Stomach (tissue), 9 donors: Measurements from ENCODE around the gene STK24. TPM values are rescaled to one million over a fixed set of nuclear protein-coding genes. Genes with fewer than 3 reads are reported as not detected.

Source experiments
- DNase-seq, 2 donors: peaks; one replicate each; pipeline versions ENCODE4 v3.0.0 to v3.0.0-alpha.2; 2013 to 2019
- H3K27ac ChIP-seq, 5 donors: fragments of 200-600 bp in 4 of 5; sonication (generic) in 4 of 5; one replicate each; pipeline ENCODE4 v1.5.1; 2013 to 2019; ENCODE audit warnings: mild to moderate bottlenecking in 1 of 5, moderate library complexity in 1 of 5
- H3K27me3 ChIP-seq, 3 donors: fragments of 200-600 bp; sonication (generic); one replicate each; pipeline ENCODE4 v1.5.1; 2017 to 2019; ENCODE audit warnings: mixed run types in 1 of 3
- H3K36me3 ChIP-seq, 4 donors: fragments of 200-600 bp; sonication (generic); 1 replicate in 3 of 4; 2 replicates in 1 of 4; pipeline ENCODE4 v1.5.1; 2016 to 2019
- H3K4me1 ChIP-seq, 4 donors: fragments of 200-600 bp; sonication (generic); one replicate each; pipeline ENCODE4 v1.5.1; 2016 to 2019
- H3K4me3 ChIP-seq, 4 donors: fragments of 200-600 bp; sonication (generic) in 3 of 4; one replicate each; pipeline ENCODE4 v1.5.1; 2016 to 2019; ENCODE audit warnings: mild to moderate bottlenecking in 1 of 4
- H3K9me3 ChIP-seq, 4 donors: fragments of 200-600 bp; sonication (generic); one replicate each; pipeline ENCODE4 v1.5.1; 2016 to 2019
- EP300 ChIP-seq: sonication (generic); formaldehyde crosslinking; IDR thresholded peaks from one replicate; pipeline ENCODE4 v1.6.1; 2017; ENCODE audit warnings: antibody characterized with exemption
- POLR2A ChIP-seq, 4 donors: fragments of 450-650 bp; IDR thresholded peaks; one replicate each; pipeline ENCODE4 v1.6.1; 2016; ENCODE audit warnings: antibody characterized with exemption in 4 of 4, control low read depth in 2 of 4, mild to moderate bottlenecking in 1 of 4, moderate library complexity in 1 of 4
- POLR2AphosphoS5 ChIP-seq, 3 donors: sonication (generic); formaldehyde crosslinking; IDR thresholded peaks; one replicate each; pipeline ENCODE4 v1.6.1; 2016; ENCODE audit warnings: antibody characterized with exemption in 3 of 3
- WGBS, 5 donors: extraction: QIAGEN DNeasy Blood & Tissue Kit in 3 of 5; methylation state at CpG; one replicate each; pipeline versions ENCODE4 v1.1.5 to v1.1.7; 2013 to 2018; 5-methylcytosine and 5-hydroxymethylcytosine counted together
- intact Hi-C: fragments of 100-400 bp; cut with DNase I; formaldehyde crosslinking; loops from one replicate; pipeline ENCODE4 v1.15.1; 2023; ENCODE audit warnings: low total_unique reads
- polyA plus RNA-seq, 3 donors: library from polyadenylated mRNA; stranded (reverse); fragments of 200-250 nt; gene quantifications; one replicate each; pipeline ENCODE4 v1.2.3, GENCODE V29; 2013
- total RNA-seq, 5 donors: library from RNA; depleted of rRNA; stranded (reverse); fragments of >200 nt; gene quantifications; one replicate each; pipeline versions ENCODE4 v1.1.0 to v1.2.3, GENCODE V29; 2014 to 2016
- TF ChIP-seq, protein P1 (sequence below), 7 experiments: fragments of 450-650 bp in 4 of 7; fragments of 200-600 bp in 3 of 7; sonication (generic) in 3 of 7; IDR thresholded peaks; one replicate each; pipeline ENCODE4 v1.5.1; 2016 to 2019; ENCODE audit warnings: antibody characterized with exemption in 7 of 7, control low read depth in 2 of 7, mild to moderate bottlenecking in 1 of 7
- donor health status: healthy with polysubstance abuse.
- donor health status: Bipolar disorder and iron deficiency.
- donor health status: healthy.

The STK24 gene
- total and polyA plus RNA-seq, 8 donors = 33.0 to 139 (median 59.5) TPM

DNA sequence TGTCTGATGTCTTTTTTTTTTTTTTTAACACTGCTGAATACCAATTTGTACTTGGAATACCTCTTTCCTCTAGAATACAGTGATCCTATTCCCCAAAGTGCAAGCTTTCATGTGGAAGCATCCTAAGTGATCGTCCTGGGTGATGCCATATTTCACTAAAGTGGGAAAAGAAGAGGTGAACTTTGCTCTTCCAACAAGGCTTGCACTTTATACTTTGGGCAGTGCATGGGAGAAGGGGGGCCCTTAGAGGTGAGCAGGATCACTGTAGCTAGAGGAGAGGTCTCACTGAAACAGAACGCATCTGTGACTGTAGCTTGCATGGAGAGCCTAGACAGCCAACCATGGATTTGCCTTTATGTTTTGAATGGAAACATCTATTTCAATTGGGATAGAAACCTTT is 173.8 kb downstream of the STK24 start:
- no peak for TF ChIP-seq EP300
- TF ChIP-seq POLR2A (IDR thresholded peaks at IDR 0.05) = no peak
- TF ChIP-seq, protein P1, sequence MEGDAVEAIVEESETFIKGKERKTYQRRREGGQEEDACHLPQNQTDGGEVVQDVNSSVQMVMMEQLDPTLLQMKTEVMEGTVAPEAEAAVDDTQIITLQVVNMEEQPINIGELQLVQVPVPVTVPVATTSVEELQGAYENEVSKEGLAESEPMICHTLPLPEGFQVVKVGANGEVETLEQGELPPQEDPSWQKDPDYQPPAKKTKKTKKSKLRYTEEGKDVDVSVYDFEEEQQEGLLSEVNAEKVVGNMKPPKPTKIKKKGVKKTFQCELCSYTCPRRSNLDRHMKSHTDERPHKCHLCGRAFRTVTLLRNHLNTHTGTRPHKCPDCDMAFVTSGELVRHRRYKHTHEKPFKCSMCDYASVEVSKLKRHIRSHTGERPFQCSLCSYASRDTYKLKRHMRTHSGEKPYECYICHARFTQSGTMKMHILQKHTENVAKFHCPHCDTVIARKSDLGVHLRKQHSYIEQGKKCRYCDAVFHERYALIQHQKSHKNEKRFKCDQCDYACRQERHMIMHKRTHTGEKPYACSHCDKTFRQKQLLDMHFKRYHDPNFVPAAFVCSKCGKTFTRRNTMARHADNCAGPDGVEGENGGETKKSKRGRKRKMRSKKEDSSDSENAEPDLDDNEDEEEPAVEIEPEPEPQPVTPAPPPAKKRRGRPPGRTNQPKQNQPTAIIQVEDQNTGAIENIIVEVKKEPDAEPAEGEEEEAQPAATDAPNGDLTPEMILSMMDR (IDR thresholded peaks at IDR 0.05) = no peak
- no peak for TF ChIP-seq POLR2AphosphoS5 (IDR thresholded peaks at IDR 0.05)
- Histone ChIP-seq H3K4me1 (peaks cover 0 to 41% (median 13%) of the 10 kb centered on the region in 4 donors), H3K4me3 (no peak overlapping the region), H3K36me3 (peaks cover 0 to 14% (median 10%) of the 10 kb centered on the region in 4 donors), H3K27ac (no peak overlapping the region), H3K27me3 (no peaks in the 10 kb centered on the region), H3K9me3 (no peaks in the 10 kb centered on the region)
- intact Hi-C loops = no loop called here
- 89 to 99% (median 94%) methylated on average over 2 of the region's 2 CpGs for WGBS, 5 donors
- DNase-seq = no peak

DNA sequence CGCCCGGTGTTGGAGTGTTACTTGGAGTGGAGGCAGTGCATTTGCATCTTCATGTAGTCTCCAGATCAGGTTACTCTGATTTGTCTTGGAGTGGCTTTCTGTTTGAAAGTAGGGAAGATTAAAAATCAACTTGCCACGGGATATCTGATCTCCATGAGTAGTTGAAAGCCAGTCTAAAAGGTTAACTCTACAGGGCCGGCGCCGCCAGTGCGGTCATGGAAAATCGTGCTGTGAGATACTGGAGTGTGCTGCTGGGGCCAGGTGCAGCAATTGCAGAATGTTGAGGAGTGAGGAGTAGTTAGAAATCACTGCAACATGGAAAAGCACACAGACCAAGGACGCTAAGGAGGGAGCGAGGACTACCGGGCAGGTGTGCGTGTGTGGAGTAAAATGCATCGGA is 175.0 kb downstream of the STK24 start:
- intact Hi-C loops = no loop called here

DNA sequence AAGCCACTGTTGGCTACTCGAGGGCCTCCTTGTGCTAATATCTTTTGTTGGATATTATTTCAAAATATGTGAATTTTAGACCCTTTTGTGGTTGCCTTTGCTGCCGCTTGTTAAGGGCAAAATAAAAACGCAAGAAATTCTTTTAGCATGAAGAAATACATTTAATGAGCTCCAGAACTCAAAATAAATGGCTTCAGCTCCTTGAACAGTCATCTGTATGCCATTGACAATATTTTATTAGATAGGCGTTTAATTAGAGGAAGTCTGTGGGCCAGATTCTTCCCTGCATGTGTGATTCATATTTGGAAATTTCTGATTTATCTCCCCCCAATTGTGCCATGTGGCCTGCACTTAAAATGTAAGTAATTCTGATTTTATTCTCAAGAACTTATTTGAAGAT is 177.2 kb downstream of the STK24 start:
- peaks cover 0 to 26% (median 6%) of the 10 kb centered on the region in 4 donors for H3K4me1 ChIP-seq
- H3K27ac ChIP-seq = no peak overlapping the region
- H3K9me3 ChIP-seq = no peaks in the 10 kb centered on the region
- WGBS, 5 donors = 68 to 78% (median 70%) methylated on average over 4 of the region's 4 CpGs
- DNase-seq = no peak
- no peaks in the 10 kb centered on the region for H3K27me3 ChIP-seq
- H3K36me3 ChIP-seq = peaks cover 4 to 30% (median 28%) of the 10 kb centered on the region in 4 donors
- no peak overlapping the region for H3K4me3 ChIP-seq
- intact Hi-C loops = no loop called here
- TF ChIP-seq EP300 = no peak
- no peak for TF ChIP-seq POLR2A (IDR thresholded peaks at IDR 0.05)
- TF ChIP-seq, protein P1 (IDR thresholded peaks at IDR 0.05) = no peak
- TF ChIP-seq POLR2AphosphoS5 (IDR thresholded peaks at IDR 0.05) = no peak

More for the DNA sequence above, 175.0 kb downstream of the STK24 start:
- Histone ChIP-seq H3K4me3 (no peak overlapping the region), H3K27me3 (no peaks in the 10 kb centered on the region), H3K4me1 (peaks cover 0 to 45% (median 15%) of the 10 kb centered on the region in 4 donors), H3K27ac (peak overlapping the region in 3 of 5 donors; percentile 8 to 74 (median 42)), H3K36me3 (peaks cover 0 to 14% (median 10%) of the 10 kb centered on the region in 4 donors), H3K9me3 (no peaks in the 10 kb centered on the region)
- peak in 1 of 2 donors; percentile 67 for DNase-seq
- 54 to 81% (median 70%) methylated on average over 12 to 13 of the region's 13 CpGs for WGBS, 5 donors
- TF ChIP-seq EP300 = no peak
- peak in 1 of 3 donors; percentile 3 for TF ChIP-seq POLR2AphosphoS5 (IDR thresholded peaks at IDR 0.05)

DNA sequence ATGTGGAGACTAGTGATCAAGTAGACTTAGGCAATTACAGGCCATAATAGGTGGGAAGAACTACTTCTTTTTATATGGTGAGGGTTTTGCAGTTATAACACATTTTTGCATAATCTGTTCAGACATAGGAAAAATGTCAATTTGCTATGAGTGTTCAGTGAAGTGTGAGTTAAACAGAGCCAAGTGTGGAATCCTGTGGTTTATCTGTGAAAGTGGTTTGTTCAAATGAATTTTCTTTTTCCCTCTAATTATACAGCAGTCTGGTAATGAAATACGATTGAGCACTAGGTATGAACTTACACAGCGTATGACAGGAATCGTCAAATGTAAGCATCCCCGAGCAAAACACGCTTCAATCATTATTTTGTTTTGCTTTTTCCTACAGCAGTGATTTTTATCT is 178.3 kb downstream of the STK24 start:
- DNase-seq = no peak
- WGBS, 5 donors = 73 to 85% (median 84%) methylated on average over 5 of the region's 5 CpGs
- no peak for TF ChIP-seq EP300
- H3K27me3 ChIP-seq = no peaks in the 10 kb centered on the region
- no peaks in the 10 kb centered on the region for H3K9me3 ChIP-seq
- intact Hi-C loops = no loop called here
- H3K4me1 ChIP-seq = peaks cover 0 to 26% (median 6%) of the 10 kb centered on the region in 4 donors
- no peak overlapping the region for H3K4me3 ChIP-seq
- H3K27ac ChIP-seq = no peak overlapping the region
- H3K36me3 ChIP-seq = peaks cover 11 to 37% (median 33%) of the 10 kb centered on the region in 4 donors

DNA sequence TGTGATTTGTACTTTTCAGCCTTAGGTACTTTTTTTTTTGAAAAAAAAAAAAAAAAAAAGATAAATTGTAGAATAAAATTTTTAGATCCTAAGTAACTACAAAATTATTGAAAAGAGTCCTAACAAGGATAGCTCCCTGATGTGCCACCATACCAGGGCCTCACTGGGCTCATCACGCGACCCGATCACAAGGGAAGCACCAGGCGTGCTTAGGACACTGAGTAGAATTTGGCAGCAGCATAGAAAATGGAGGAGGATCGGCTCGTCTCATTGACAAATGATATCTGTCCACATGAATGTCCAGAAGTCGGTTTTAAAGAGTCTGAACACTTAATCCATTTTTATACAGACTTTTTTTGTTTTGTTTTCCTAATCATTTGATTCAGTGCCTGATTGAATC is 179.0 kb downstream of the STK24 start:
- 64 to 79% (median 75%) methylated on average over 7 of the region's 7 CpGs for WGBS, 5 donors
- H3K9me3 ChIP-seq = no peaks in the 10 kb centered on the region
- intact Hi-C loops = no loop called here

More for the DNA sequence above, 179.0 kb downstream of the STK24 start:
- Histone ChIP-seq H3K4me3 (no peak overlapping the region), H3K27me3 (no peaks in the 10 kb centered on the region), H3K36me3 (peaks cover 11 to 35% (median 33%) of the 10 kb centered on the region in 4 donors), H3K27ac (peak overlapping the region in 1 of 5 donors; percentile 8), H3K4me1 (peaks cover 0 to 26% (median 6%) of the 10 kb centered on the region in 4 donors)
- no peak for TF ChIP-seq POLR2AphosphoS5 (IDR thresholded peaks at IDR 0.05)
- no peak for TF ChIP-seq EP300
- TF ChIP-seq, protein P1 (IDR thresholded peaks at IDR 0.05) = no peak
- no peak for TF ChIP-seq POLR2A (IDR thresholded peaks at IDR 0.05)
- DNase-seq = no peak
